SK-N-DZ (cell line): Measurements from ENCODE around the gene UNC50.
"Not testable (repeated sequence)": the region's sequence is repeated elsewhere in the genome, so short reads cannot be mapped to it uniquely, and the experiment has no call there.

Experiments used
- DNase-seq: peaks from one replicate; pipeline ENCODE4 v3.0.0-alpha.2; 2015; ENCODE audit warnings: low spot score

UNC50 gene

DNA sequence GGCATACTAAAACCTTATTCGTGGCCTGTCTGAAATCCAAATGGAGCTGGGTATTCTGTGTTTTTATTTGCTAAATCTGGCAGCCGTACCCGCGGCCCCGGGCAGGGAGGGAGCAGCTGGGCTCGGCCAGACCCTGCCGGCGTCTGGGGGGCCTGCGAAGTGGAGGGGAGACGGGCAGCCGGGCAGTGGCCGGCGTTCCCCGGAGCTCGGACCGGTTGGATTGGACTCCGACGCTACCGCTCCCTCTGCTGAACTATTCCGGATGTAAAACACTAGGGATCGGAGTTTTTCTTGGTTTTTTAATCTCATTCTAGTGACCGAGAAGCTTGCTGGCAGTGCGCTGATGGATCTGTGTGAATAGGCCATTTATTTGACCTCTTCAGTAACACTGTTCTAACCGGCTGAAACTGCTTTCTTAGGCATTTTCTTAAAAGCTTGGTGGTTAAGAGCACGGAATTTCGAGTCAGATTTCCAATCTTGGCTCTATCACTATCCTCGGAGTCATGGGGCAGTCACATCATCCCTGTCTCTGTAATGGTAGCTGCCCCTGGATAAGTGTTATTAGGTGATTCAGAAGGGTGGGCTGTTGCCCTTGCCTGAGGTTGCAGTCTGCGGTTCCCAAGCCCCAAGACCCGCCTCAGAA, 694 bp downstream of the UNC50 start:
- peak; percentile 5 for DNase-seq

- DNase-seq = no peak
These were observed 5.8 kb downstream of the UNC50 start for GRCh38 chr2:98614024-98614739.

GRCh38 chr2:98615481-98615880, 7.1 kb downstream of the UNC50 start:
- DNase-seq = no peak

GRCh38 chr2:98617149-98617548, 8.8 kb downstream of the UNC50 start:
- no peak for DNase-seq

DNA sequence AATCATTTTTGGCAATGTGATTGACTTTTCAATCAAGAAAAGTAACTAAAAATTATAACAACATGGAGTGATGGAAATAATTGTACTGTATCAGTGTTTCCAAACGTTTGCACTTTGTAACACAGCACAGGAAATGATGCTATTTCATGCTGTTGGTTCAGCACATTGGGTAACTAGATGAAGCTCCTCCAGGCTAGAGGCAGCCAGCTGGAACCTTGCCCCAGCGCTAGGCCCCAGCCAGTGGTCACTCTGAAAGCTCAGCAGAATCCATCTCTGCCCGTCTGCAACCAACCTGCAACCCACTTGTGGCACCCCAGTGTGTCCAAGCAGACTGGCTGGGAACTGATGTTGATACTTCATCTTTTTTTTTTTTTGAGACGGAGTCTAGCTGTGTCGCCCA, 15.3 kb downstream of the UNC50 start:
- no peak for DNase-seq

DNA sequence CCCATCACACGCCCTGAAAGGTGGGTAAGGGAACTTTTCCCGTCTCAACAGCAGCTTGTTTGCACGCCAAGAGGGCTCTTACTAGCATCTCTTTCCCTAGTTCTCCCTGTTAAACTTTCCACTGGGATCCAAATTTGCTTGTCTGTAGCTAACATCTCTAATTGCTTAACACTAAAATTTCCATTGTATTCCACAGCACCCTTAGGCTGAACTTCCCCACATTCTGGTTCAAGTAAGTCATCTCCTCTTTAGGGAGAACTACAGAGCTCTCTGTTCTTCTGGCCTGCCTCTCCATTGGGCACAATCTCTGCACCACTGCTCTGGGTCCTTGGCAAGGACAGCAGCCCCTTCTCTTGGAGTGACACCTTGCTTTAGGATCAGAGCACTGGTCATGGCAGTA, 24.0 kb downstream of the UNC50 start:
- DNase-seq = no peak

- DNase-seq = no peak
These were observed 26.2 kb downstream of the UNC50 start for GRCh38 chr2:98634406-98635092.

GRCh38 chr2:98637401-98638147, 29.2 kb downstream of the UNC50 start:
- DNase-seq = no peak

- DNase-seq = no peak
These were observed 35.2 kb downstream of the UNC50 start for GRCh38 chr2:98643496-98644100.

DNA sequence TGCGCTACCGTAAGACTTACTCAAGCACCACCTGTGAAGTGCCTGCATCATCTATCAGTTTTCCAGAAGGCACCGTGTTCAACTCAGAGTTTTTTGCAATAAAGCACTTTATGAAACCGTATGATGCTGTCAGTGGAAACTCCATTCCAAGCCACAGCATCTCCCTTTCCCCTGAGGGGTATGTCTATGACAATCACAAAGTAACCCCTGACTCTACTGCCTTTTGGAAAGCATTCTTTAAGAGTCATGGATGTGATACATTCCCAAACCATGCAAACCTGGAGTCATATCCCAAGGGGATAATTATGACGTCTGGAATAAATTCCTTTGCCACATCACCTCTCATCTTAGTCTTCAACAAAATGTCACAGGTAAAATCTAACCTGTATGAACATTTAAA, 39.2 kb downstream of the UNC50 start:
- DNase-seq = no peak

DNA sequence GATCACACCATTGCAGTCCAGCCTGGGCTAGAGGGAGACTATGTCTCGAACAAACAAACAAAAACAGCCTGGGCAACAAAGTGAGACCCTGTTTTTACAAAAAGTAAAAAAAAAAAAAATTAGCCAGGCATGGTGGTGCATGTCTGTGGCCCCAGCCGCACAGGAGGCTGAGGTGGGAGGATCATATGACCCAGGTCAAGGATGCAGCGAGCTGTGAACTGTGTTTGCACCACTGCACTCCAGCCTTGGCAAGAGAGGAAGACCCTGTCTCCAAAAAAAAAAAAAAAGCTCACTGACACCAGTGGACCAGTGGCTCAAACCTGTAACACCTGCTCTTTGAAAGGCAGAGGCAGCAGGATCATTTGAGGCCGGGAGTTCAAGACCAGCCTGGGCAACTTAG, 40.1 kb downstream of the UNC50 start:
- DNase-seq = no peak

- peak; percentile 85 for DNase-seq
These were observed 41.0 kb downstream of the UNC50 start for GRCh38 chr2:98649135-98649991.

DNA sequence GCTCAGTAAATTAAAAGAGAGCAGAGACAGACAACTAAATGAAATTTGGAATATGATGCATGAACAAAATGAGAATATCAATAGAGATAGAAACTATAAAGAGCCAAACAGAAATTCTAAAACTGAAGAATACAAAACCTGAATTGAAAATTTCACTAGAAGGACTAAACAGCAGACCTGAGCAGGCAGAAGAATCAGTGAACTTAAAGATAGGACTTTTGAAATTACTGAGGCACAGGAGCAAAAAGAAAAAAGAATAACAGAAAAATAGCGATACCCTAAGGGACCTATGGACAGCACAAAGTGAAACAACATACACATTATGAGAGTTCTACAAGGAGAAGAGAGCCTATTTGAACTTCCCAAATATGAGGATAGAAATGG, 41.6 kb downstream of the UNC50 start:
- DNase-seq = no peak

GRCh38 chr2:98650998-98651397, 42.6 kb downstream of the UNC50 start:
- no peak for DNase-seq

GRCh38 chr2:98654699-98655495, 46.5 kb downstream of the UNC50 start:
- no peak for DNase-seq

GRCh38 chr2:98656800-98657199, 48.4 kb downstream of the UNC50 start:
- no peak for DNase-seq

GRCh38 chr2:98658816-98659490, 50.6 kb downstream of the UNC50 start:
- DNase-seq = no peak

- DNase-seq = not testable (repeated sequence)
These were observed 51.1 kb downstream of the UNC50 start for GRCh38 chr2:98659491-98659840.

DNA sequence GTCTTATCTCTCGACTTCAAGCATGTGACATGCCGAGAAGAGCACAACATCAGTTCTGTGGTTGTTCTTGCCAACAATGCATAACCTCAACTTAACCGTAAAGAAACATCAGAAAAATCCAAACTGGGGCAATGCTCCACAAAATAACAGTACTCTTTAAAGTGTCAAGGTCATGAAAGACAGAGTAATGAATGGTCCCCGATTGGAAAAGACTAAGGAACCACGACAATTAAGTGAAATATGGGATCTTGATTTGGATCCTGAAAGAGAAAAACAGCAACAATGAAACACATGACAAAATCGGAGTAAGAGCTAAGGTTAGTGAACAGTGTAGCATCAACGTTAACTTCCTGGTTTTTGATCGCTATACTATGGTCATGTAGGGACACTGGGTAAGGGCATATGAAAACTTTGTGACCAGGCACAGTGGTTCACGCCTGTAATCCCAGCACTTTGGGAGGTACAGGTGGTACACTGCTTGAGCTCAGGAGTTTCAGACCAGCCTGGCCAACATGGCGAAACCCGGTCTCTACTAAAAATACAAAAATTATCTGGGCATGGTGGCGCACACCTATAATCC, 55.2 kb downstream of the UNC50 start:
- no peak for DNase-seq
